ENCODE results near the gene GRAMD1A. TPM values are rescaled to one million over a fixed set of nuclear protein-coding genes. Genes with fewer than 3 reads are reported as not detected.

The GRAMD1A gene
- total RNA-seq, 1 experiment from 2014 or later, result 32.8 TPM

GRCh38 chr19:35000647-35001501 lies 751 bp downstream of the GRAMD1A start:
- Histone ChIP-seq H3K9me3 (ENCODE audit: low read length) (no peaks in the 10 kb centered on the region), H3K4me1 (ENCODE audit: insufficient read depth, low read length) (peaks cover 19% of the 10 kb centered on the region), H3K9ac (ENCODE audit: low read length) (peak overlapping the region; percentile 77), H2AFZ (ENCODE audit: low read length) (peak overlapping the region; percentile 40; the same call in 1 of the 2 replicates), H3K4me3 (ENCODE audit: low read length) (peak overlapping the region; percentile 72), H3K79me2 (ENCODE audit: low read length) (peaks cover 45% of the 10 kb centered on the region), H3K9me2 (replicated peaks; ENCODE audit: low read length) (no peaks in the 10 kb centered on the region), H3K27ac (ENCODE audit: low read length) (peak overlapping the region; percentile 34), H3F3A (ENCODE audit: low read length, unreplicated experiment) (no peaks in the 10 kb centered on the region), H3K4me2 (ENCODE audit: low read length) (peak overlapping the region; percentile 83), H4K20me1 (ENCODE audit: low read length) (peaks cover 4% of the 10 kb centered on the region; the same call in 1 of the 2 replicates), H3K27me3 (ENCODE audit: low read length) (no peaks in the 10 kb centered on the region), H3K36me3 (ENCODE audit: low read depth, low read length) (no peaks in the 10 kb centered on the region)
- DNase-seq, result peak; percentile 30
- peak; percentile 26 for ATAC-seq
- POLR2A ChIA-PET (ENCODE audit: unreplicated experiment), result interaction anchor here (0.6 kb wide), 1 partner anchor 145 kb away, joined by 4 read pairs; no protein-coding TSS in a partner anchor
- CTCF ChIA-PET, result no interaction called here
- intact Hi-C loops (cut with micrococcal nuclease), result no loop called here
- BruUV-seq (replicated peaks), result no TSS peak
- TF ChIP-seq EZH2phosphoT487 (IDR thresholded peaks at IDR 0.05; ENCODE audit: borderline replicate concordance, low read length) (no peak), EZH2 (IDR thresholded peaks at IDR 0.05; ENCODE audit: low read length, unreplicated experiment) (no peak)
- TF ChIP-seq, protein P1, sequence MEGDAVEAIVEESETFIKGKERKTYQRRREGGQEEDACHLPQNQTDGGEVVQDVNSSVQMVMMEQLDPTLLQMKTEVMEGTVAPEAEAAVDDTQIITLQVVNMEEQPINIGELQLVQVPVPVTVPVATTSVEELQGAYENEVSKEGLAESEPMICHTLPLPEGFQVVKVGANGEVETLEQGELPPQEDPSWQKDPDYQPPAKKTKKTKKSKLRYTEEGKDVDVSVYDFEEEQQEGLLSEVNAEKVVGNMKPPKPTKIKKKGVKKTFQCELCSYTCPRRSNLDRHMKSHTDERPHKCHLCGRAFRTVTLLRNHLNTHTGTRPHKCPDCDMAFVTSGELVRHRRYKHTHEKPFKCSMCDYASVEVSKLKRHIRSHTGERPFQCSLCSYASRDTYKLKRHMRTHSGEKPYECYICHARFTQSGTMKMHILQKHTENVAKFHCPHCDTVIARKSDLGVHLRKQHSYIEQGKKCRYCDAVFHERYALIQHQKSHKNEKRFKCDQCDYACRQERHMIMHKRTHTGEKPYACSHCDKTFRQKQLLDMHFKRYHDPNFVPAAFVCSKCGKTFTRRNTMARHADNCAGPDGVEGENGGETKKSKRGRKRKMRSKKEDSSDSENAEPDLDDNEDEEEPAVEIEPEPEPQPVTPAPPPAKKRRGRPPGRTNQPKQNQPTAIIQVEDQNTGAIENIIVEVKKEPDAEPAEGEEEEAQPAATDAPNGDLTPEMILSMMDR (conservative IDR thresholded peaks at IDR 0.05; ENCODE audit: low read depth, low read length), result no peak

GRCh38 chr19:35002037-35002535 lies 2.0 kb downstream of the GRAMD1A start:
- Histone ChIP-seq H3K36me3 (ENCODE audit: low read depth, low read length) (no peaks in the 10 kb centered on the region), H3K27ac (ENCODE audit: low read length) (no peak overlapping the region), H3K4me3 (ENCODE audit: low read length) (no peak overlapping the region; the same call in 1 of the 2 replicates), H3K9ac (ENCODE audit: low read length) (no peak overlapping the region), H3K79me2 (ENCODE audit: low read length) (peaks cover 45% of the 10 kb centered on the region), H3K4me2 (ENCODE audit: low read length) (peak overlapping the region; percentile 83), H2AFZ (ENCODE audit: low read length) (no peak overlapping the region), H4K20me1 (ENCODE audit: low read length) (peaks cover 8% of the 10 kb centered on the region; the same call in 1 of the 2 replicates), H3K4me1 (ENCODE audit: insufficient read depth, low read length) (peaks cover 28% of the 10 kb centered on the region), H3K27me3 (ENCODE audit: low read length) (no peaks in the 10 kb centered on the region), H3K9me3 (ENCODE audit: low read length) (no peaks in the 10 kb centered on the region), H3K9me2 (replicated peaks; ENCODE audit: low read length) (no peaks in the 10 kb centered on the region), H3F3A (ENCODE audit: low read length, unreplicated experiment) (no peaks in the 10 kb centered on the region)
- no peak for ATAC-seq
- intact Hi-C loops (cut with micrococcal nuclease), result no loop called here
- TF ChIP-seq EZH2phosphoT487 (IDR thresholded peaks at IDR 0.05; ENCODE audit: borderline replicate concordance, low read length) (no peak), EZH2 (IDR thresholded peaks at IDR 0.05; ENCODE audit: low read length, unreplicated experiment) (no peak)
- TF ChIP-seq, protein P1 (conservative IDR thresholded peaks at IDR 0.05; ENCODE audit: low read depth, low read length), result no peak
- POLR2A ChIA-PET (ENCODE audit: unreplicated experiment), result interaction anchor here (0.7 kb wide), 1 partner anchor 1052 kb away, joined by 7 read pairs; the partner anchor contains the start of gene THAP8
- BruUV-seq (replicated peaks), result no TSS peak
- DNase-seq, result no peak
- CTCF ChIA-PET, result no interaction called here
